SK-N-MC (cell line): ENCODE results near the gene AP3D1.

Experiments
- EZH2 ChIP-seq: fragments of 200-600 bp; sonication (generic); IDR thresholded peaks from one replicate; pipeline ENCODE4 v1.6.1; 2017; ENCODE audit warnings: antibody characterized with exemption
- POLR2AphosphoS5 ChIP-seq: IDR thresholded peaks from 2 replicates; pipeline ENCODE4 v1.6.1; 2012; ENCODE audit warnings: mild to moderate bottlenecking, low read depth, low read length, borderline replicate concordance

DNA sequence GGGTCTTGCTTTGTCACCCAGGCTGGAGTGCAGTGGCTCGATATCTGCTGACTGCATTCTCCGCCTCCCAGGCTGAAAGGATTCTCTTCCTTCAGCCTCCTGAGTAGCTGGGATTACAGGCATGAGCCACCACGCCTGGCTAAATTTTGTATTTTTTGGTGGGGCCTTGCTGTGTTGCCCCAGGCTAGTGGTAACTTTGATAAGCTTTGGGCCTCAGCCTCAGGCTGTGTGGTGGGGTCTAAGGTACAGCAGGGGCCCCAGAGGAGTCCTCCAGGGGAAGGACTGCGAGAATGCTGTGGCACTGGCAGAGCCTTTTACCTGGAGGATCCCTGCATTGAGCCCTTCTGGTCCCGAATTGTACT is 19.6 kb upstream of the AP3D1 start:
- TF ChIP-seq EZH2 = no peak
- no peak for TF ChIP-seq POLR2AphosphoS5
